NB4 (cell line): ENCODE data around the gene ZNF185.

Experiments
- CTCF ChIP-seq: IDR thresholded peaks from one replicate; pipeline ENCODE4 v1.5.1; 2012; ENCODE audit warnings: low read depth, low read length
- POLR2A ChIP-seq: IDR thresholded peaks from 2 replicates; pipeline ENCODE4 v1.6.1; 2011; ENCODE audit warnings: mild to moderate bottlenecking; ENCODE audit not compliant: insufficient read length; ENCODE audit errors: extremely low read depth
- TF ChIP-seq, protein P1 (sequence below): IDR thresholded peaks from 2 replicates; pipeline ENCODE4 v1.6.1; 2011; ENCODE audit warnings: low read depth, low read length

DNA sequence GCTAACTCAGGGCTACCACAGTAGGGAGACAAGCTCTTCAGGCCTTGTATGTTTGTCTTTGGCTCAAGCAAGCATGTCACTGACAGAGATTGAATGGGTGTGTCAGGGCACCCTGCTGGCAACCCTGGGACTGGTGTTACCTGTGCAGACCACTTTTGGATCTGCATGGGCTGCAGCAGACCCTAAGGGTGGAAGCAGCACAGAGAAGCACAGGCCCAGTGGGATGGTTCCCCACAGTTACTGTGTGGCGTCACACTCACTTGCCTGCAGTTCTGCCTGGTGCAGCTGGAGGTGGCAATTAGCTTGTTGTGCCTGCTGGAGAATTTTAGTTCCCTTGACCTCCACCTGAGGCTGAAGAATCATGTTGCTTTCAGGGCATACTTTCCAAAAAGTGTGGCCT is 46.0 kb downstream of the ZNF185 start:
- TF ChIP-seq CTCF (no peak), POLR2A (no peak)
- TF ChIP-seq, protein P1, sequence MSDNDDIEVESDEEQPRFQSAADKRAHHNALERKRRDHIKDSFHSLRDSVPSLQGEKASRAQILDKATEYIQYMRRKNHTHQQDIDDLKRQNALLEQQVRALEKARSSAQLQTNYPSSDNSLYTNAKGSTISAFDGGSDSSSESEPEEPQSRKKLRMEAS, result no peak
